HepG2 (cell line): Measurements from ENCODE around the gene SLC16A5. TPM values are rescaled to one million over a fixed set of nuclear protein-coding genes. Genes with fewer than 3 reads are reported as not detected.

Source experiments
- ERF ChIP-seq: IDR thresholded peaks from 2 replicates; pipeline ENCODE4 v1.6.1; 2018; ENCODE audit warnings: missing biosample characterization, missing genetic modification reagents
- HNRNPH1 ChIP-seq: fragments of 200-400 bp; formaldehyde crosslinking; optimal IDR thresholded peaks from 2 replicates; pipeline ENCODE3; 2017; ENCODE audit warnings: mild to moderate bottlenecking, low read depth, low read length
- HOXA3 ChIP-seq: sonication (generic); formaldehyde crosslinking; IDR thresholded peaks from 2 replicates; pipeline ENCODE4 v1.5.0; 2020; ENCODE audit warnings: missing genetic modification reagents
- KAT8 ChIP-seq: IDR thresholded peaks from 2 replicates; pipeline ENCODE4 v1.6.1; 2016; ENCODE audit warnings: missing genetic modification reagents, missing compliant biosample characterization
- KLF9 ChIP-seq: IDR thresholded peaks from 2 replicates; pipeline ENCODE4 v1.6.1; 2016; ENCODE audit warnings: low read depth
- PBX2 ChIP-seq: IDR thresholded peaks from 2 replicates; pipeline ENCODE4 v1.6.1; 2016; ENCODE audit warnings: control low read depth
- PHF20 ChIP-seq: sonication (generic); formaldehyde crosslinking; IDR thresholded peaks from 2 replicates; pipeline ENCODE4 v1.5.0; 2020; ENCODE audit warnings: mild to moderate bottlenecking, missing genetic modification reagents
- POLR2AphosphoS5 ChIP-seq: IDR thresholded peaks from 2 replicates; pipeline ENCODE4 v1.6.1; 2012; ENCODE audit warnings: low read depth, low read length
- RNF2 ChIP-seq: fragments of 450-650 bp; conservative IDR thresholded peaks from 2 replicates; pipeline ENCODE4 v1.6.1; 2016; ENCODE audit warnings: low read depth
- SAP130 ChIP-seq: IDR thresholded peaks from 2 replicates; pipeline ENCODE4 v1.6.1; 2016; ENCODE audit warnings: low read depth
- SP140L ChIP-seq: sonication (generic); formaldehyde crosslinking; IDR thresholded peaks from 2 replicates; pipeline ENCODE4 v1.4.0; 2020; ENCODE audit warnings: missing genetic modification reagents, borderline replicate concordance
- TAF1 ChIP-seq: sonication (generic); formaldehyde crosslinking; IDR thresholded peaks from 2 replicates; pipeline ENCODE4 v1.4.0; 2020; ENCODE audit warnings: missing genetic modification reagents
- ZBTB2 ChIP-seq: sonication (generic); formaldehyde crosslinking; IDR thresholded peaks from 2 replicates; pipeline ENCODE4 v1.8.0; 2022; ENCODE audit warnings: low read depth, missing genetic modification reagents
- ZBTB38 ChIP-seq: sonication (generic); formaldehyde crosslinking; IDR thresholded peaks from 2 replicates; pipeline ENCODE4 v1.5.1; 2020; ENCODE audit warnings: mild to moderate bottlenecking, missing genetic modification reagents
- ZBTB4 ChIP-seq: sonication (generic); formaldehyde crosslinking; IDR thresholded peaks from 2 replicates; pipeline ENCODE4 v1.4.0; 2020; ENCODE audit warnings: missing genetic modification reagents, mild to moderate bottlenecking, borderline replicate concordance
- ZFP91 ChIP-seq: sonication (generic); formaldehyde crosslinking; IDR thresholded peaks from 2 replicates; pipeline ENCODE4 v1.9.0; 2022; ENCODE audit warnings: missing genetic modification reagents, mild to moderate bottlenecking, borderline replicate concordance
- ZNF256 ChIP-seq: sonication (generic); formaldehyde crosslinking; conservative IDR thresholded peaks from 2 replicates; pipeline ENCODE4 v1.4.0; 2020; ENCODE audit warnings: missing genetic modification reagents
- ZNF362 ChIP-seq: sonication (generic); formaldehyde crosslinking; IDR thresholded peaks from 2 replicates; pipeline ENCODE4 v1.4.0; 2020; ENCODE audit warnings: missing genetic modification reagents, mild to moderate bottlenecking, borderline replicate concordance
- ZNF558 ChIP-seq: sonication (generic); formaldehyde crosslinking; IDR thresholded peaks from 2 replicates; pipeline ENCODE4 v1.9.0; 2022; ENCODE audit warnings: mild to moderate bottlenecking, missing genetic modification reagents, borderline replicate concordance
- ZNF563 ChIP-seq: sonication (generic); formaldehyde crosslinking; IDR thresholded peaks from 2 replicates; pipeline ENCODE4 v1.8.0; 2022; ENCODE audit warnings: mild to moderate bottlenecking, moderate library complexity, missing genetic modification reagents
- ZNF619 ChIP-seq: sonication (generic); formaldehyde crosslinking; IDR thresholded peaks from 2 replicates; pipeline ENCODE4 v1.4.0; 2020; ENCODE audit warnings: mild to moderate bottlenecking, missing genetic modification reagents
- ZNF7 ChIP-seq: IDR thresholded peaks from 2 replicates; pipeline ENCODE4 v1.6.1; 2016; ENCODE audit warnings: missing biosample characterization, missing genetic modification reagents
- ZNF746 ChIP-seq: sonication (generic); formaldehyde crosslinking; IDR thresholded peaks from 2 replicates; pipeline ENCODE4 v1.8.0; 2022; ENCODE audit warnings: mild to moderate bottlenecking, missing genetic modification reagents
- polyA plus RNA-seq, 8 experiments: library from polyadenylated mRNA; depleted of rRNA in 3 of 8; stranded (reverse) in 7 of 8; unstranded in 1 of 8; fragments of >200 nt; fragmentation: Illumina TruSeq in 4 of 8; extraction: Trizol in 4 of 8; gene quantifications; 2 replicates each; pipeline versions ENCODE4 v1.2.1 to v1.2.3, GENCODE V29; 2011 to 2016; ENCODE audit warnings: low read depth in 4 of 8, missing spikeins in 1 of 8, mixed read lengths in 1 of 8; ENCODE audit not compliant: insufficient read depth in 1 of 8
- total RNA-seq, 5 experiments: library from RNA; depleted of rRNA; stranded (reverse); fragments of >200 nt; fragmentation: Illumina TruSeq; extraction: Trizol; gene quantifications; 2 replicates each; pipeline ENCODE4 v1.2.3, GENCODE V29; 2016; ENCODE audit warnings: low read depth in 1 of 5

Gene SLC16A5
- total and polyA plus RNA-seq, 2 of the 13 experiments (the other 11 are each of a cell fraction or from before 2014, with no cell fraction given), result 0.69 to 5.6 TPM

- TF ChIP-seq PHF20 (CRISPR knock-in tag) (no peak), HOXA3 (no peak), POLR2AphosphoS5 (no peak), ZNF558 (CRISPR knock-in tag) (no peak), PBX2 (CRISPR knock-in tag) (no peak), ZNF563 (CRISPR knock-in tag) (no peak), ZBTB2 (CRISPR knock-in tag) (no peak), TAF1 (no peak), ZBTB4 (CRISPR knock-in tag) (peak; percentile 83; the same call in 1 of the 2 replicates), ZFP91 (CRISPR knock-in tag) (no peak), ERF (CRISPR knock-in tag) (no peak), SP140L (CRISPR knock-in tag) (no peak), KLF9 (no peak), ZNF256 (CRISPR knock-in tag) (no peak), ZNF619 (CRISPR knock-in tag) (no peak), HNRNPH1 (no peak), RNF2 (no peak), ZNF746 (no peak), ZNF7 (CRISPR knock-in tag) (no peak), SAP130 (CRISPR knock-in tag) (peak; percentile 42; the same call in 1 of the 2 replicates), KAT8 (CRISPR knock-in tag) (no peak), ZNF362 (CRISPR knock-in tag) (no peak), ZBTB38 (peak; percentile 97)
These were observed 36.5 kb downstream of the SLC16A5 start (continued) for GRCh38 chr17:75124041-75124818.
